SH-SY5Y (cell line): ENCODE results near the gene CATSPERE.

ENCODE experiments used
- GATA2 ChIP-seq: IDR thresholded peaks from 2 replicates; pipeline ENCODE4 v1.6.1; 2011; ENCODE audit warnings: mild to moderate bottlenecking, low read depth, low read length
- GATA3 ChIP-seq: IDR thresholded peaks from 2 replicates; pipeline ENCODE4 v1.6.1; 2011; ENCODE audit warnings: low read depth, mild to moderate bottlenecking, low read length, moderate library complexity

GRCh38 chr1:244414543-244414942, 46.5 kb upstream of the CATSPERE start:
- TF ChIP-seq GATA3 = no peak
- no peak for TF ChIP-seq GATA2
